Activated T-cell treated with anti-CD3 and anti-CD28 coated beads, Interleukin-2, amount 50 U/mL, for 72 hours (primary cell): ENCODE measurements around the gene IFI27L2. TPM values are rescaled to one million over a fixed set of nuclear protein-coding genes. Genes with fewer than 3 reads are reported as not detected.

ENCODE experiments used
- ATAC-seq, 2 donors: fragments of 150-1000 bp; cut with Tn5 transposase; replicated peaks in 1 of 2; 2 replicates each; pipeline ENCODE4 v1.10.0; 2021; ENCODE audit warnings: moderate library complexity in 2 of 2, mild to moderate bottlenecking in 1 of 2
- DNase-seq, 2 donors: peaks; one replicate each; pipeline ENCODE4 v3.0.0; 2021 to 2022; ENCODE audit warnings: mixed read lengths in 1 of 2
- H3K27ac Mint-ChIP-seq: one replicate; pipeline ENCODE4 v1.8.0; 2022; ENCODE audit warnings: mild to moderate bottlenecking, moderate library complexity, mixed read lengths
- H3K27me3 Mint-ChIP-seq: one replicate; pipeline ENCODE4 v1.8.0; 2022; ENCODE audit warnings: low read depth, mixed read lengths
- H3K36me3 Mint-ChIP-seq, 2 donors: one replicate each; pipeline ENCODE4 v1.8.0; 2022; ENCODE audit warnings: mixed read lengths in 2 of 2, mild to moderate bottlenecking in 1 of 2; ENCODE audit not compliant: insufficient read depth in 2 of 2
- H3K4me1 Mint-ChIP-seq: one replicate; pipeline ENCODE4 v1.8.0; 2022; ENCODE audit warnings: low read depth, mixed read lengths
- H3K4me3 Mint-ChIP-seq, 2 donors: one replicate each; pipeline ENCODE4 v1.8.0; 2022; ENCODE audit warnings: mild to moderate bottlenecking in 2 of 2, mixed read lengths in 2 of 2, moderate library complexity in 2 of 2
- H3K9me3 Mint-ChIP-seq, 2 donors: one replicate each; pipeline ENCODE4 v1.8.0; 2022; ENCODE audit warnings: mixed read lengths in 2 of 2
- total RNA-seq, 2 donors: library from RNA; stranded (reverse); gene quantifications; one replicate each; pipeline ENCODE4 v1.2.3, GENCODE V29; 2022

The IFI27L2 gene
- total RNA-seq, 2 donors from 2014 or later, result 52.0 to 66.0 TPM

- H3K27me3 Mint-ChIP-seq, result no peaks in the 10 kb centered on the region
- H3K4me1 Mint-ChIP-seq, result no peaks in the 10 kb centered on the region
- DNase-seq, result no peak
- H3K4me3 Mint-ChIP-seq, result no peak overlapping the region
- H3K27ac Mint-ChIP-seq, result no peak overlapping the region
- H3K36me3 Mint-ChIP-seq, result peaks cover 2% of the 10 kb centered on the region in 2 donors
- ATAC-seq, result no peak
- no peaks in the 10 kb centered on the region for H3K9me3 Mint-ChIP-seq
Measured at GRCh38 chr14:94100847-94101246, 28.6 kb downstream of the IFI27L2 start.

- DNase-seq (no peak), ATAC-seq (no peak)
- peaks cover 2% of the 10 kb centered on the region in 2 donors for H3K36me3 Mint-ChIP-seq
- H3K27ac Mint-ChIP-seq, result peak overlapping the region; percentile 16
- H3K4me3 Mint-ChIP-seq, result no peak overlapping the region
- no peaks in the 10 kb centered on the region for H3K4me1 Mint-ChIP-seq
- H3K9me3 Mint-ChIP-seq, result no peaks in the 10 kb centered on the region
- H3K27me3 Mint-ChIP-seq, result no peaks in the 10 kb centered on the region
Measured at GRCh38 chr14:94099006-94099405, 30.4 kb downstream of the IFI27L2 start.

GRCh38 chr14:94098326-94098992, 30.9 kb downstream of the IFI27L2 start:
- H3K36me3 Mint-ChIP-seq, result peaks cover 2% of the 10 kb centered on the region in 2 donors
- no peak for DNase-seq
- no peaks in the 10 kb centered on the region for H3K27me3 Mint-ChIP-seq
- H3K4me1 Mint-ChIP-seq, result no peaks in the 10 kb centered on the region
- no peak overlapping the region for H3K4me3 Mint-ChIP-seq
- ATAC-seq, result no peak
- no peaks in the 10 kb centered on the region for H3K9me3 Mint-ChIP-seq
- H3K27ac Mint-ChIP-seq, result peak overlapping the region; percentile 16

- no peaks in the 10 kb centered on the region for H3K4me1 Mint-ChIP-seq
- no peak overlapping the region for H3K4me3 Mint-ChIP-seq
- no peak for ATAC-seq
- no peaks in the 10 kb centered on the region for H3K27me3 Mint-ChIP-seq
- peaks cover 2% of the 10 kb centered on the region in 2 donors for H3K36me3 Mint-ChIP-seq
- H3K9me3 Mint-ChIP-seq, result no peaks in the 10 kb centered on the region
- H3K27ac Mint-ChIP-seq, result no peak overlapping the region
- no peak for DNase-seq
Measured at GRCh38 chr14:94097091-94097490, 32.3 kb downstream of the IFI27L2 start.

- DNase-seq, result no peak
- Mint-ChIP-seq H3K4me3 (no peak overlapping the region), H3K36me3 (no peaks in the 10 kb centered on the region), H3K27me3 (no peaks in the 10 kb centered on the region), H3K9me3 (no peaks in the 10 kb centered on the region), H3K4me1 (no peaks in the 10 kb centered on the region), H3K27ac (no peak overlapping the region)
- no peak for ATAC-seq
Measured at GRCh38 chr14:94093418-94093817, 36.0 kb downstream of the IFI27L2 start.

GRCh38 chr14:94089479-94089878, 39.9 kb downstream of the IFI27L2 start:
- H3K27me3 Mint-ChIP-seq, result no peaks in the 10 kb centered on the region
- no peaks in the 10 kb centered on the region for H3K4me1 Mint-ChIP-seq
- H3K4me3 Mint-ChIP-seq, result no peak overlapping the region
- peaks cover 0 to 1% of the 10 kb centered on the region in 2 donors for H3K9me3 Mint-ChIP-seq
- DNase-seq (no peak), ATAC-seq (no peak)
- peaks cover 3 to 4% of the 10 kb centered on the region in 2 donors for H3K36me3 Mint-ChIP-seq
- no peak overlapping the region for H3K27ac Mint-ChIP-seq

GRCh38 chr14:94088516-94088915, 40.9 kb downstream of the IFI27L2 start:
- DNase-seq (no peak), ATAC-seq (no peak)
- H3K36me3 Mint-ChIP-seq, result peaks cover 3 to 4% of the 10 kb centered on the region in 2 donors
- H3K27ac Mint-ChIP-seq, result no peak overlapping the region
- peaks cover 0 to 1% of the 10 kb centered on the region in 2 donors for H3K9me3 Mint-ChIP-seq
- H3K27me3 Mint-ChIP-seq, result no peaks in the 10 kb centered on the region
- H3K4me3 Mint-ChIP-seq, result no peak overlapping the region
- H3K4me1 Mint-ChIP-seq, result no peaks in the 10 kb centered on the region

GRCh38 chr14:94087891-94088290, 41.5 kb downstream of the IFI27L2 start:
- Mint-ChIP-seq H3K36me3 (peaks cover 3 to 4% of the 10 kb centered on the region in 2 donors), H3K27ac (no peak overlapping the region), H3K9me3 (peaks cover 0 to 1% of the 10 kb centered on the region in 2 donors), H3K4me1 (peaks cover 6% of the 10 kb centered on the region), H3K4me3 (no peak overlapping the region), H3K27me3 (no peaks in the 10 kb centered on the region)
- no peak for DNase-seq
- ATAC-seq, result no peak

- H3K27ac Mint-ChIP-seq, result peak overlapping the region; percentile 93
- peaks cover 0 to 1% of the 10 kb centered on the region in 2 donors for H3K9me3 Mint-ChIP-seq
- H3K4me1 Mint-ChIP-seq, result peaks cover 58% of the 10 kb centered on the region
- DNase-seq (peak in 1 of 2 donors; percentile 23), ATAC-seq (peak; percentile 25 to 37)
- H3K27me3 Mint-ChIP-seq, result no peaks in the 10 kb centered on the region
- peaks cover 20 to 21% of the 10 kb centered on the region in 2 donors for H3K36me3 Mint-ChIP-seq
- H3K4me3 Mint-ChIP-seq, result peak overlapping the region; percentile 97 to 100
Measured at GRCh38 chr14:94081386-94081820, 48.0 kb downstream of the IFI27L2 start.

GRCh38 chr14:94080621-94081385, 48.6 kb downstream of the IFI27L2 start, which contains the start of the genes DDX24 and IFI27L1:
DDX24 (minus strand) TSS chr14:94081202; CDS start chr14:94079742, 1,460 bp downstream.
IFI27L1 (plus strand) TSS chr14:94081310; CDS start chr14:94096938, 15,628 bp downstream.
- peak; percentile 97 to 98 for DNase-seq
- peaks cover 62% of the 10 kb centered on the region for H3K4me1 Mint-ChIP-seq
- H3K4me3 Mint-ChIP-seq, result peak within 1 kb of the TSS; percentile 97 to 100
- H3K27me3 Mint-ChIP-seq, result no peaks in the 10 kb centered on the region
- no peaks in the 10 kb centered on the region for H3K9me3 Mint-ChIP-seq
- peak within 1 kb of the TSS; percentile 99 for H3K27ac Mint-ChIP-seq
- peaks cover 19 to 20% of the 10 kb centered on the region in 2 donors for H3K36me3 Mint-ChIP-seq
- peak; percentile 98 to 99 for ATAC-seq

- peak overlapping the region; percentile 97 to 100 for H3K4me3 Mint-ChIP-seq
- peak overlapping the region; percentile 99 for H3K27ac Mint-ChIP-seq
- ATAC-seq (no peak), DNase-seq (no peak)
- no peaks in the 10 kb centered on the region for H3K27me3 Mint-ChIP-seq
- H3K9me3 Mint-ChIP-seq, result no peaks in the 10 kb centered on the region
- H3K4me1 Mint-ChIP-seq, result peaks cover 70% of the 10 kb centered on the region
- H3K36me3 Mint-ChIP-seq, result peaks cover 22 to 26% of the 10 kb centered on the region in 2 donors
Measured at GRCh38 chr14:94079891-94080620, 49.3 kb downstream of the IFI27L2 start.

- Mint-ChIP-seq H3K27me3 (no peaks in the 10 kb centered on the region), H3K9me3 (peaks cover 4 to 5% of the 10 kb centered on the region in 2 donors), H3K36me3 (peaks cover 28 to 42% of the 10 kb centered on the region in 2 donors), H3K4me1 (peaks cover 69% of the 10 kb centered on the region), H3K27ac (peak overlapping the region; percentile 11), H3K4me3 (peak overlapping the region; percentile 97 to 100)
- ATAC-seq, result no peak
- no peak for DNase-seq
Measured at GRCh38 chr14:94077823-94078222, 51.6 kb downstream of the IFI27L2 start.
